Cardiac septum (tissue), 1 donor: ENCODE results near the gene TGFB1I1. TPM values are rescaled to one million over a fixed set of nuclear protein-coding genes. Genes with fewer than 3 reads are reported as not detected.
"Not testable (repeated sequence)": the region's sequence is repeated elsewhere in the genome, so short reads cannot be mapped to it uniquely, and the experiment has no call there.

Source experiments
- DNase-seq: peaks from one replicate; pipeline ENCODE4 v3.0.0-alpha.2; 2020; ENCODE audit warnings: low spot score
- intact Hi-C: fragments of 100-400 bp; cut with DNase I; formaldehyde crosslinking; loops from one replicate; pipeline ENCODE4 v1.14.0; 2022
- long read RNA-seq: library from polyadenylated mRNA; unstranded; transcript quantifications from one replicate; pipeline ENCODE4 v2.0.0, GENCODE V29; 2021
- total RNA-seq: library from RNA; stranded (reverse); fragmentation: NEBNext Ultra II Directional; extraction: Animal tissue kit (Norgen Biotek cat#: 25700); gene quantifications from one replicate; pipeline ENCODE4 v1.2.1, GENCODE V29; 2021
- donor health status: DM: no; HTN: no; CAD: no.

TGFB1I1 gene
- 57.8 TPM for total RNA-seq
- long read RNA-seq, transcript TGFB1I1-214 (10 exons, 1,770 nt) = minor isoform, 17 of 129 reads
- long read RNA-seq, transcript TGFB1I1-203 (11 exons, 1,898 nt) = major isoform, 83 of 129 reads
- long read RNA-seq, partial matches to known transcripts = 21 of 129 reads
- long read RNA-seq, other reads (novel, unspliced or antisense) = 6 of 129 reads

- intact Hi-C loops = no loop called here
- no peak for DNase-seq
Observed at GRCh38 chr16:31471875-31472708, at the start of gene TGFB1I1. TGFB1I1 (plus strand) TSS chr16:31472152; CDS start chr16:31472189, 37 bp downstream.

GRCh38 chr16:31423241-31423640 is 48.7 kb upstream of the TGFB1I1 start:
- intact Hi-C loops = no loop called here
- no peak for DNase-seq

GRCh38 chr16:31423801-31424200 is 48.2 kb upstream of the TGFB1I1 start:
- intact Hi-C loops = no loop called here
- no peak for DNase-seq

GRCh38 chr16:31427441-31428278 is 44.3 kb upstream of the TGFB1I1 start:
- peak; percentile 85 for DNase-seq
- intact Hi-C loops = no loop called here

- intact Hi-C loops = no loop called here
- no peak for DNase-seq
Observed at GRCh38 chr16:31428279-31428597, 43.7 kb upstream of the TGFB1I1 start, which contains the start of gene COX6A2. COX6A2 (minus strand) TSS chr16:31428360; CDS start chr16:31428325, 35 bp downstream.

GRCh38 chr16:31428638-31429247 is 43.2 kb upstream of the TGFB1I1 start:
- no peak for DNase-seq
- intact Hi-C loops = no loop called here

- intact Hi-C loops = no loop called here
- DNase-seq = no peak
Observed at GRCh38 chr16:31429314-31429713, 42.6 kb upstream of the TGFB1I1 start.

GRCh38 chr16:31429796-31430195 is 42.2 kb upstream of the TGFB1I1 start:
- intact Hi-C loops = no loop called here
- no peak for DNase-seq

GRCh38 chr16:31430380-31431052 is 41.4 kb upstream of the TGFB1I1 start:
- no peak for DNase-seq
- intact Hi-C loops = no loop called here

- intact Hi-C loops = no loop called here
- no peak for DNase-seq
Observed at GRCh38 chr16:31435341-31436220, 36.4 kb upstream of the TGFB1I1 start.

GRCh38 chr16:31436221-31437045 is 35.5 kb upstream of the TGFB1I1 start:
- DNase-seq = no peak
- intact Hi-C loops = no loop called here

- DNase-seq = no peak
- intact Hi-C loops = no loop called here
Observed at GRCh38 chr16:31438414-31438813, 33.5 kb upstream of the TGFB1I1 start.

- DNase-seq, intact Hi-C loops: not testable (repeated sequence)
Observed at GRCh38 chr16:31439023-31439422, 32.9 kb upstream of the TGFB1I1 start.

- intact Hi-C loops = no loop called here
- DNase-seq = no peak
Observed at GRCh38 chr16:31439519-31439918, 32.4 kb upstream of the TGFB1I1 start.

- intact Hi-C loops = loop anchor here (5.0 kb wide), 1 partner anchor 258 kb away; the partner anchor contains the start of gene FUS
- no peak for DNase-seq
Observed at GRCh38 chr16:31440516-31441184, 31.3 kb upstream of the TGFB1I1 start.

GRCh38 chr16:31441956-31442355 is 30.0 kb upstream of the TGFB1I1 start:
- DNase-seq = no peak

GRCh38 chr16:31445931-31446330 is 26.0 kb upstream of the TGFB1I1 start:
- DNase-seq, intact Hi-C loops: not testable (repeated sequence)

More at GRCh38 chr16:31441956-31442355, 30.0 kb upstream of the TGFB1I1 start:
- intact Hi-C loops = loop anchor here (2.0 to 5.0 kb wide), 2 partner anchors 260 to 457 kb away; partner anchors contain the start of genes FUS and HSD3B7
